Fibroblast of lung (primary cell): ENCODE measurements around the gene ASCC3. TPM values are rescaled to one million over a fixed set of nuclear protein-coding genes. Genes with fewer than 3 reads are reported as not detected.

Experiments used
- DNase-seq, 2 donors: peaks; one replicate each; pipeline versions ENCODE4 v3.0.0 to v3.0.0-alpha.2; 2010; ENCODE audit warnings: low read depth in 2 of 2
- H2AFZ ChIP-seq: 2 replicates; pipeline ENCODE4 v1.5.1; 2012; ENCODE audit warnings: low read length, control low read depth, inconsistent platforms
- H3K27ac ChIP-seq: 2 replicates; pipeline ENCODE4 v1.5.1; 2011; ENCODE audit warnings: low read length, control low read depth; ENCODE audit not compliant: insufficient read depth
- H3K27me3 ChIP-seq: 2 replicates; pipeline ENCODE4 v1.5.1; 2011; ENCODE audit warnings: mild to moderate bottlenecking, low read length; ENCODE audit not compliant: control insufficient read depth, insufficient read depth
- H3K36me3 ChIP-seq: 2 replicates; pipeline ENCODE4 v1.5.1; 2011; ENCODE audit warnings: low read length; ENCODE audit not compliant: control insufficient read depth, insufficient read depth
- H3K4me1 ChIP-seq: 2 replicates; pipeline ENCODE4 v1.5.1; 2011; ENCODE audit warnings: low read length; ENCODE audit not compliant: control insufficient read depth, insufficient read depth; ENCODE audit errors: extremely low read depth
- H3K4me2 ChIP-seq: 2 replicates; pipeline ENCODE4 v1.5.1; 2011; ENCODE audit warnings: low read length, control low read depth; ENCODE audit not compliant: insufficient read depth; ENCODE audit errors: extremely low read depth
- H3K4me3 ChIP-seq, 4 experiments: fragments of 200-600 bp in 1 of 4; sonication (generic) in 1 of 4; replicated peaks in 1 of 4; 2 replicates each; pipeline ENCODE4 v1.5.1; 2011 to 2016; ENCODE audit warnings: low read length in 4 of 4, low read depth in 3 of 4, mild to moderate bottlenecking in 3 of 4, control low read depth in 2 of 4, inconsistent platforms in 1 of 4, mixed read lengths in 1 of 4; ENCODE audit not compliant: insufficient read depth in 1 of 4; ENCODE audit errors: control extremely low read depth in 1 of 4
- H3K79me2 ChIP-seq: 2 replicates; pipeline ENCODE4 v1.5.1; 2012; ENCODE audit warnings: mild to moderate bottlenecking, low read length, inconsistent platforms; ENCODE audit not compliant: control insufficient read depth, insufficient read depth
- H3K9ac ChIP-seq: 2 replicates; pipeline ENCODE4 v1.5.1; 2011; ENCODE audit warnings: mild to moderate bottlenecking, low read length, control low read depth; ENCODE audit not compliant: insufficient read depth
- H3K9me3 ChIP-seq: 2 replicates; pipeline ENCODE4 v1.5.1; 2012; ENCODE audit warnings: low read depth, low read length; ENCODE audit not compliant: control insufficient read depth, insufficient read depth
- H4K20me1 ChIP-seq: 2 replicates; pipeline ENCODE4 v1.5.1; 2011; ENCODE audit warnings: low read length; ENCODE audit not compliant: control insufficient read depth, insufficient read depth; ENCODE audit errors: extremely low read depth
- CTCF ChIP-seq, 2 donors: IDR thresholded peaks in 1 of 2; conservative IDR thresholded peaks in 1 of 2; 1 replicate in 1 of 2; 2 replicates in 1 of 2; pipeline ENCODE4 v1.5.1; 2011 to 2012; ENCODE audit warnings: low read length in 2 of 2, control low read depth in 1 of 2, inconsistent platforms in 1 of 2, low read depth in 1 of 2, mild to moderate bottlenecking in 1 of 2
- EZH2 ChIP-seq: IDR thresholded peaks from 2 replicates; pipeline ENCODE4 v1.5.1; 2012; ENCODE audit warnings: low read length, control low read depth, mild to moderate bottlenecking; ENCODE audit errors: missing control alignments
- polyA plus RNA-seq, 2 donors: library from polyadenylated mRNA; depleted of rRNA in 1 of 2; stranded (reverse) in 1 of 2; unstranded in 1 of 2; fragments of >200 nt; gene quantifications; 2 replicates each; pipeline ENCODE4 v1.2.1, GENCODE V29; 2011 to 2012; ENCODE audit warnings: missing spikeins in 1 of 2
- total RNA-seq: library from RNA; depleted of rRNA; stranded (reverse); fragments of >200 nt; gene quantifications from 2 replicates; pipeline ENCODE4 v1.2.1, GENCODE V29; 2014

The ASCC3 gene
- total and polyA plus RNA-seq, 2 donors (not counting 1 experiment from before 2014, with no cell fraction given) = 36.2 to 75.3 TPM

- no peak for DNase-seq
- Histone ChIP-seq H2AFZ (no peak overlapping the region), H3K27me3 (no peaks in the 10 kb centered on the region), H3K36me3 (no peaks in the 10 kb centered on the region), H3K9ac (no peak overlapping the region), H3K4me3 (no peak overlapping the region), H3K9me3 (no peaks in the 10 kb centered on the region), H3K79me2 (no peaks in the 10 kb centered on the region), H3K27ac (no peak overlapping the region), H3K4me1 (no peaks in the 10 kb centered on the region), H4K20me1 (no peaks in the 10 kb centered on the region), H3K4me2 (no peak overlapping the region)
- TF ChIP-seq CTCF (conservative IDR thresholded peaks at IDR 0.05 in 1 of 2, IDR thresholded peaks at IDR 0.05 in 1 of 2; ENCODE audit: low read depth in 1 of 2, low read length in 2 of 2) = no peak
- no peak for TF ChIP-seq EZH2
Measured at GRCh38 chr6:100565439-100566104, 315.6 kb downstream of the ASCC3 start.

GRCh38 chr6:100559859-100560258 is 321.3 kb downstream of the ASCC3 start:
- H3K27me3 ChIP-seq = no peaks in the 10 kb centered on the region
- H3K4me1 ChIP-seq = no peaks in the 10 kb centered on the region
- no peaks in the 10 kb centered on the region for H3K9me3 ChIP-seq
- H3K4me3 ChIP-seq = no peak overlapping the region
- no peak for DNase-seq
- no peaks in the 10 kb centered on the region for H3K36me3 ChIP-seq
- TF ChIP-seq CTCF (conservative IDR thresholded peaks at IDR 0.05 in 1 of 2, IDR thresholded peaks at IDR 0.05 in 1 of 2; ENCODE audit: low read depth in 1 of 2, low read length in 2 of 2) = no peak
- H2AFZ ChIP-seq = no peak overlapping the region
- no peaks in the 10 kb centered on the region for H3K79me2 ChIP-seq
- H3K4me2 ChIP-seq = no peak overlapping the region
- H4K20me1 ChIP-seq = no peaks in the 10 kb centered on the region
- H3K9ac ChIP-seq = no peak overlapping the region
- H3K27ac ChIP-seq = no peak overlapping the region

- Histone ChIP-seq H3K79me2 (no peaks in the 10 kb centered on the region), H3K27ac (no peak overlapping the region), H4K20me1 (no peaks in the 10 kb centered on the region), H3K36me3 (no peaks in the 10 kb centered on the region), H3K4me3 (no peak overlapping the region), H3K9ac (no peak overlapping the region), H3K4me1 (no peaks in the 10 kb centered on the region), H2AFZ (no peak overlapping the region), H3K4me2 (no peak overlapping the region), H3K27me3 (no peaks in the 10 kb centered on the region), H3K9me3 (no peaks in the 10 kb centered on the region)
- TF ChIP-seq EZH2 (no peak), CTCF (conservative IDR thresholded peaks at IDR 0.05 in 1 of 2, IDR thresholded peaks at IDR 0.05 in 1 of 2; ENCODE audit: low read depth in 1 of 2, low read length in 2 of 2) (no peak)
- no peak for DNase-seq
Measured at GRCh38 chr6:100554228-100554627, 326.9 kb downstream of the ASCC3 start.
